IMR-90 (cell line): Measurements from ENCODE around the gene OPTN. TPM values are rescaled to one million over a fixed set of nuclear protein-coding genes. Genes with fewer than 3 reads are reported as not detected.

Source experiments
- ATAC-seq: fragments of 200-7000 bp; cut with Tn5 transposase; 2 replicates; pipeline ENCODE4 v1.9.1; 2020; ENCODE audit warnings: low read depth, mild to moderate bottlenecking, moderate library complexity
- BruUV-seq: library from RNA; stranded (reverse); fragments of 400-500 nt; replicated peaks from 2 replicates; lab custom pipeline; 2021; lab: Mats Ljungman, UMichigan
- CTCF ChIA-PET: fragments of 300-600 bp; formaldehyde crosslinking; extraction: SDS; loops from one replicate; lab custom pipeline; 2021; ENCODE audit warnings: antibody characterized with exemption; lab: Yijun Ruan, JAX
- POLR2A ChIA-PET: fragments of 300-600 bp; sonication (Branson Sonifier 250); formaldehyde crosslinking; loops from one replicate; lab custom pipeline; 2022; ENCODE audit warnings: antibody characterized with exemption; ENCODE audit not compliant: unreplicated experiment; lab: Charles Lee
- DNase-seq: peaks from one replicate; pipeline ENCODE4 v3.0.0; 2013
- H2AFZ ChIP-seq: replicated peaks from 2 replicates; pipeline ENCODE3; 2013; ENCODE audit warnings: low read length, mild to moderate bottlenecking; ENCODE audit not compliant: poor library complexity
- H2AK5ac ChIP-seq: 2 replicates; pipeline ENCODE4 v1.6.1; 2013; ENCODE audit warnings: low read depth, low read length, inconsistent platforms
- H2AK9ac ChIP-seq: replicated peaks from 2 replicates; pipeline ENCODE3; 2013; ENCODE audit warnings: mild to moderate bottlenecking, low read depth, low read length, moderate library complexity; ENCODE audit not compliant: poor library complexity
- H2BK120ac ChIP-seq: 2 replicates; pipeline ENCODE4 v1.6.1; 2013; ENCODE audit warnings: low read depth, low read length, inconsistent platforms
- H2BK15ac ChIP-seq: 3 replicates; pipeline ENCODE4 v1.6.1; 2013; ENCODE audit warnings: low read depth, low read length, inconsistent platforms
- H2BK20ac ChIP-seq: 2 replicates; pipeline ENCODE4 v1.6.1; 2013; ENCODE audit warnings: low read depth, mild to moderate bottlenecking, inconsistent platforms, low read length, moderate library complexity
- H2BK5ac ChIP-seq: 2 replicates; pipeline ENCODE4 v1.6.1; 2013; ENCODE audit warnings: mild to moderate bottlenecking, low read depth, low read length, inconsistent platforms; ENCODE audit not compliant: poor library complexity, severe bottlenecking
- H3K14ac ChIP-seq: replicated peaks from 2 replicates; pipeline ENCODE4 v1.6.1; 2013; ENCODE audit warnings: low read depth, low read length, inconsistent platforms
- H3K18ac ChIP-seq: 2 replicates; pipeline ENCODE4 v1.6.1; 2013; ENCODE audit warnings: low read depth, low read length, control low read depth
- H3K23ac ChIP-seq: 2 replicates; pipeline ENCODE4 v1.6.1; 2013; ENCODE audit warnings: low read depth, low read length, inconsistent platforms
- H3K27ac ChIP-seq: 2 replicates; pipeline ENCODE4 v1.5.1; 2013; ENCODE audit warnings: mild to moderate bottlenecking, control low read depth, low read length; ENCODE audit not compliant: insufficient read depth
- H3K27me3 ChIP-seq: 2 replicates; pipeline ENCODE4 v1.6.1; 2013; ENCODE audit warnings: low read length; ENCODE audit not compliant: control insufficient read depth, insufficient read depth
- H3K36me3 ChIP-seq: 2 replicates; pipeline ENCODE4 v1.6.1; 2013; ENCODE audit warnings: low read length, mixed read lengths; ENCODE audit not compliant: control insufficient read depth, insufficient read depth
- H3K4ac ChIP-seq: 2 replicates; pipeline ENCODE4 v1.6.1; 2013; ENCODE audit warnings: low read depth, low read length, inconsistent platforms
- H3K4me1 ChIP-seq: 2 replicates; pipeline ENCODE4 v1.6.1; 2013; ENCODE audit warnings: low read length, mixed read lengths; ENCODE audit not compliant: control insufficient read depth, insufficient read depth
- H3K4me2 ChIP-seq: 2 replicates; pipeline ENCODE4 v1.6.1; 2013; ENCODE audit warnings: low read depth, mild to moderate bottlenecking, control low read depth, low read length, moderate library complexity
- H3K4me3 ChIP-seq: 2 replicates; pipeline ENCODE4 v1.5.1; 2013; ENCODE audit warnings: low read depth, mild to moderate bottlenecking, control low read depth, low read length, moderate library complexity; ENCODE audit not compliant: insufficient read depth
- H3K56ac ChIP-seq: 2 replicates; pipeline ENCODE4 v1.6.1; 2013; ENCODE audit warnings: low read length, inconsistent platforms; ENCODE audit not compliant: insufficient read depth; ENCODE audit errors: extremely low read depth
- H3K79me1 ChIP-seq, 2 experiments: 2 replicates each; pipeline ENCODE4 v1.6.1; 2013; ENCODE audit warnings: low read length in 2 of 2, inconsistent platforms in 1 of 2, low read depth in 1 of 2
- H3K9ac ChIP-seq: 2 replicates; pipeline ENCODE4 v1.6.1; 2013; ENCODE audit warnings: low read depth, low read length, control low read depth
- H3K9me1 ChIP-seq: 2 replicates; pipeline ENCODE4 v1.6.1; 2013; ENCODE audit warnings: low read length, inconsistent platforms; ENCODE audit not compliant: insufficient read depth
- H3K9me3 ChIP-seq: 2 replicates; pipeline ENCODE4 v1.6.1; 2013; ENCODE audit warnings: low read length; ENCODE audit not compliant: control insufficient read depth, insufficient read depth
- H4K20me1 ChIP-seq: 2 replicates; pipeline ENCODE4 v1.6.1; 2013; ENCODE audit warnings: low read length, inconsistent platforms; ENCODE audit not compliant: insufficient read depth
- H4K5ac ChIP-seq: 2 replicates; pipeline ENCODE4 v1.6.1; 2013; ENCODE audit warnings: mild to moderate bottlenecking, low read depth, low read length, control low read depth
- H4K8ac ChIP-seq, 2 experiments: 2 replicates each; pipeline ENCODE4 v1.6.1; 2013; ENCODE audit warnings: low read depth in 2 of 2, low read length in 2 of 2, control low read depth in 1 of 2, inconsistent platforms in 1 of 2
- H4K91ac ChIP-seq: 2 replicates; pipeline ENCODE4 v1.6.1; 2013; ENCODE audit warnings: low read depth, low read length, inconsistent platforms; ENCODE audit not compliant: insufficient read depth
- CHD1 ChIP-seq: IDR thresholded peaks from 2 replicates; pipeline ENCODE4 v1.6.1; 2012; ENCODE audit warnings: low read depth, low read length, improper control_type of control experiment
- FOS ChIP-seq: fragments of 150-350 bp; IDR thresholded peaks from 2 replicates; pipeline ENCODE4 v1.6.1; 2016; ENCODE audit warnings: low read depth, low read length
- MAZ ChIP-seq: IDR thresholded peaks from 2 replicates; pipeline ENCODE4 v1.6.1; 2012; ENCODE audit warnings: low read depth, mild to moderate bottlenecking, low read length, improper control_type of control experiment, moderate library complexity, borderline replicate concordance
- MXI1 ChIP-seq: IDR thresholded peaks from 2 replicates; pipeline ENCODE4 v1.6.1; 2012; ENCODE audit warnings: low read depth, mild to moderate bottlenecking, low read length, moderate library complexity, borderline replicate concordance
- RAD21 ChIP-seq: IDR thresholded peaks from 2 replicates; pipeline ENCODE4 v1.6.1; 2012; ENCODE audit warnings: low read length, improper control_type of control experiment
- RCOR1 ChIP-seq: IDR thresholded peaks from 2 replicates; pipeline ENCODE4 v1.6.1; 2012; ENCODE audit warnings: mild to moderate bottlenecking, low read length, improper control_type of control experiment; ENCODE audit not compliant: insufficient replicate concordance
- SMC3 ChIP-seq: fragments of 150-350 bp; IDR thresholded peaks from 2 replicates; pipeline ENCODE4 v1.6.1; 2016; ENCODE audit warnings: low read depth, mild to moderate bottlenecking, antibody characterized with exemption, low read length, moderate library complexity
- WGBS, 2 experiments: methylation state at CpG; one replicate each; pipeline versions ENCODE4 v1.1.5 to v1.1.7; 2013; ENCODE audit warnings: missing lambda C conversion rate in 2 of 2; ENCODE audit not compliant: insufficient read length in 1 of 2; ENCODE audit errors: extremely low coverage in 2 of 2; 5-methylcytosine and 5-hydroxymethylcytosine counted together
- dilution Hi-C: fragments of 300-500 bp; cut with HindIII; formaldehyde crosslinking; loops from one replicate; pipeline ENCODE4 v1.14.3; 2018; ENCODE audit warnings: low sequenced_read_pairs; ENCODE audit not compliant: unreplicated experiment
- in situ Hi-C: fragments of 300-500 bp; cut with MboI; formaldehyde crosslinking; loops from 3 replicates; pipeline ENCODE4 v1.14.3; 2019; ENCODE audit warnings: low sequenced_read_pairs, inconsistent platforms, mixed read lengths
- intact Hi-C: fragments of 100-400 bp; cut with micrococcal nuclease; formaldehyde crosslinking; loops from 2 replicates; pipeline ENCODE4 v1.10.0; 2022
- polyA plus RNA-seq, 3 experiments: library from polyadenylated mRNA; depleted of rRNA; stranded (reverse); fragments of >200 nt; gene quantifications; 2 replicates each; pipeline ENCODE4 v1.2.3, GENCODE V29; 2012; ENCODE audit warnings: low replicate concordance in 1 of 3
- total RNA-seq: library from RNA; depleted of rRNA; stranded (reverse); fragments of >200 nt; gene quantifications from 2 replicates; pipeline ENCODE4 v1.2.3, GENCODE V29; 2012
- TF ChIP-seq, protein P1 (sequence below): fragments of 150-350 bp; IDR thresholded peaks from 2 replicates; pipeline ENCODE4 v1.6.1; 2016; ENCODE audit warnings: low read depth, mild to moderate bottlenecking, low read length, moderate library complexity, borderline replicate concordance

The OPTN gene
- total and polyA plus RNA-seq, 2 of the 4 experiments (the other 2 are of a cell fraction) = 34.8 to 41.4 TPM

DNA sequence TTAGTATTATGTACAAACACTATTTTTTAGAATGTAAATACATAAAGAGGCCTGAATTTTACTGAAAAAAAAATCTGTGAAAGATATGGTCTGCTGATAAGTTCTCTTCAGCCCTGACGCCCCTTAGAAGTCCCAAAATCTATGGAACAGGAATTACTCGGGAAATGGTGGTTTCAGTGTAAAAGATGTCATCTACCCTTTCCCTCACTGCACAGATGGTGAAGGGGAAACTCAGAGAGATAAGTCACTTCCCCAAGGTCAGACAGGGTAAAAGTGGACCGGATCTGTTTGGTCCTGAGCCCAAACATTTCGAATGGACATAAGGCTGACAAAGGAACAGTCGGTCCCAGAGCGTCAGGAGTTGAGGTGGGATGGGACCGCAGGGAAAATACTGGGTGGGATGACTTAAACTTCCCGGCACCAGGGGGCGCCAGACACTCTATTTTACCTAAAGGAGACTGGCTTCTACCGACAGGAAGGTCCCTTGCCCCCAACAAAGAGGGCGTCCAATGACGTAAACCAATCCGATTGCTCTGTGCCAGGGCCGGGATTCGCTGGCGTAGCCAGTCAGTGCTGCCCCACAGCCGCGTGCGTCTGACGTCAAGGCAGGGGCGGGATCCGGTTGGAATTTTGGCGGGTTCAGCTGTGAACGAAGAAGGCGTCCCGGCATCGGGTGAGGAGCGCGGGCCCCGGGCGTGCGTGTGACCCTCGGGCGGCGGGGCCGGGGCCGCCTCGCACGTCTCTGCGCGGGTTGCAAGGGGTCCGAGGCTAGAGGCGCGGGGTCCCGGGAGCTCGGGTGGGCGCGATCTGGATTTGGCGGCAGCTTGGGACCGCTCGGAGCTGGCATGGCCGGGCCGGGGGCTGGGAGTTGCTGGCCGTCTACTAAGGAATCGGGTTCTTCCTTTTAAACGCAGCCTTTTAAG is 61.2 kb downstream of the OPTN start, which contains the start of gene MCM10 (continued):
- TF ChIP-seq MAZ (peak; percentile 70), SMC3 (peak; percentile 69), FOS (no peak), RCOR1 (no peak)

DNA sequence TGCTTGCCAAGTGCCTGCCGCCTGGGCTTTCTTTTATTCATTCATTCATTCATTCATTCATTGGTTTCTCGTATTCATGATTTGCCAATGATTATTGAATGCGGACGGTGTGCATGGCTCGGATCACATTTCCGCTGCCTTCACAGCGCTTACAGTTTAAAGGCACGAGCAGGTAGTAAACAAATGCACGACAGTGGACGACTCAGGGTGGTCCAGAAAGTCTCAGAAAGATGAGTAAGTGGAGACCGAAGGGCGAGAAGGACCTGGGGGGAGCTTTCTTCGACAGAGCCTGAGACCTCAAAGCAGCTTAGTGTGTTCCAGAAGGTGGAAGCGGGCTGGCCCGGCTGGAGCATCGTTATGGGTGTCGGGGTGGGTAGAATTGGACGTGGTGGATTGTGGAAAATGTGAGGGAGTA is 61.9 kb downstream of the OPTN start:
- CTCF ChIA-PET = interaction anchor here (0.5 to 0.8 kb wide), 2 partner anchors 9 to 999 kb away, joined by 3 to 6 read pairs; no protein-coding TSS in a partner anchor
- DNase-seq = no peak

More for the DNA sequence above, 61.9 kb downstream of the OPTN start:
- Histone ChIP-seq H3K9ac (peak overlapping the region; percentile 30; the same call in 1 of the 2 replicates), H3K4me1 (no peaks in the 10 kb centered on the region; the same call in 1 of the 2 replicates), H3K56ac (no peak overlapping the region), H3K18ac (no peak overlapping the region), H2BK15ac (no peak overlapping the region), H4K8ac (no peak overlapping the region; a peak in 1 of 4 replicates), H4K5ac (no peak overlapping the region), H3K79me1 (peaks cover 7 to 18% of the 10 kb centered on the region in 2 experiments; a peak in 3 of 4 replicates), H3K4me2 (peak overlapping the region; percentile 83), H2AK9ac (no peak overlapping the region), H3K27ac (no peak overlapping the region; the same call in 1 of the 2 replicates), H2AFZ (peak overlapping the region; percentile 93), H3K36me3 (no peaks in the 10 kb centered on the region), H3K23ac (peak overlapping the region; percentile 24; the same call in 1 of the 2 replicates), H3K9me1 (no peaks in the 10 kb centered on the region; the same call in 1 of the 2 replicates), H2BK120ac (no peak overlapping the region), H4K91ac (no peak overlapping the region), H3K4ac (no peak overlapping the region), H2AK5ac (no peak overlapping the region), H3K14ac (no peak overlapping the region), H3K27me3 (no peaks in the 10 kb centered on the region), H2BK20ac (no peak overlapping the region), H3K4me3 (peak overlapping the region; percentile 43), H3K9me3 (no peaks in the 10 kb centered on the region), H4K20me1 (no peaks in the 10 kb centered on the region), H2BK5ac (no peak overlapping the region)
- BruUV-seq = no TSS peak
- in situ Hi-C loops (no loop called here), intact Hi-C loops (loop anchor here (1.0 kb wide), 2 partner anchors 115 to 140 kb away; no protein-coding TSS in a partner anchor), dilution Hi-C loops (no loop called here)
- POLR2A ChIA-PET = no interaction called here
- 0% methylated on average over 9 of the region's 18 CpGs; no CpG with 5 or more reads in 1 of the 2 experiments for WGBS, 2 experiments
- no peak for TF ChIP-seq CHD1
- no peak for TF ChIP-seq SMC3
- TF ChIP-seq, protein P1, sequence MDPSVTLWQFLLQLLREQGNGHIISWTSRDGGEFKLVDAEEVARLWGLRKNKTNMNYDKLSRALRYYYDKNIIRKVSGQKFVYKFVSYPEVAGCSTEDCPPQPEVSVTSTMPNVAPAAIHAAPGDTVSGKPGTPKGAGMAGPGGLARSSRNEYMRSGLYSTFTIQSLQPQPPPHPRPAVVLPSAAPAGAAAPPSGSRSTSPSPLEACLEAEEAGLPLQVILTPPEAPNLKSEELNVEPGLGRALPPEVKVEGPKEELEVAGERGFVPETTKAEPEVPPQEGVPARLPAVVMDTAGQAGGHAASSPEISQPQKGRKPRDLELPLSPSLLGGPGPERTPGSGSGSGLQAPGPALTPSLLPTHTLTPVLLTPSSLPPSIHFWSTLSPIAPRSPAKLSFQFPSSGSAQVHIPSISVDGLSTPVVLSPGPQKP = no peak
- no peak for TF ChIP-seq RAD21
- TF ChIP-seq MXI1 = no peak
- peak; percentile 4; the same call in 1 of the 2 replicates for ATAC-seq
